Measurements from ENCODE around the gene KCNJ12. TPM values are rescaled to one million over a fixed set of nuclear protein-coding genes. Genes with fewer than 3 reads are reported as not detected.
"Not testable (repeated sequence)": the region's sequence is repeated elsewhere in the genome, so short reads cannot be mapped to it uniquely, and the experiment has no call there.

KCNJ12 gene
- total and polyA plus RNA-seq, 9 donors, result 5.7 to 12.2 (median 9.2) TPM

GRCh38 chr17:21348926-21349261 lies 27.3 kb upstream of the KCNJ12 start:
- not testable (repeated sequence) for H3K27me3 ChIP-seq (ENCODE audit: control insufficient read depth, insufficient read depth, low read length); H3K27ac ChIP-seq (ENCODE audit: low read length); H3K4me1 ChIP-seq (ENCODE audit: control insufficient read depth, insufficient read depth, low read length); DNase-seq; H3K9me3 ChIP-seq (replicated peaks; ENCODE audit: control insufficient read depth, low read depth, low read length); H3K4me3 ChIP-seq (ENCODE audit: low read length); H3K36me3 ChIP-seq (ENCODE audit: control insufficient read depth, insufficient read depth, low read length)
- WGBS (ENCODE audit: insufficient coverage), result no CpG with 5 or more reads among the region's 7 CpGs

- H3K4me3 ChIP-seq (ENCODE audit: low read length); H3K9me3 ChIP-seq (replicated peaks; ENCODE audit: control insufficient read depth, low read depth, low read length); H3K4me1 ChIP-seq (ENCODE audit: control insufficient read depth, insufficient read depth, low read length); H3K27me3 ChIP-seq (ENCODE audit: control insufficient read depth, insufficient read depth, low read length); H3K36me3 ChIP-seq (ENCODE audit: control insufficient read depth, insufficient read depth, low read length); DNase-seq; H3K27ac ChIP-seq (ENCODE audit: low read length): not testable (repeated sequence)
- WGBS (ENCODE audit: insufficient coverage), result 50% methylated on average over 1 of the region's 6 CpGs
These were observed 26.7 kb upstream of the KCNJ12 start for GRCh38 chr17:21349358-21350050.

GRCh38 chr17:21350495-21350894 lies 25.7 kb upstream of the KCNJ12 start:
- H3K27me3 ChIP-seq (ENCODE audit: control insufficient read depth, insufficient read depth, low read length); H3K4me1 ChIP-seq (ENCODE audit: control insufficient read depth, insufficient read depth, low read length); H3K4me3 ChIP-seq (ENCODE audit: low read length); DNase-seq; H3K27ac ChIP-seq (ENCODE audit: low read length); H3K36me3 ChIP-seq (ENCODE audit: control insufficient read depth, insufficient read depth, low read length); H3K9me3 ChIP-seq (replicated peaks; ENCODE audit: control insufficient read depth, low read depth, low read length): not testable (repeated sequence)
- WGBS (ENCODE audit: insufficient coverage), result no CpG with 5 or more reads among the region's 19 CpGs

DNA sequence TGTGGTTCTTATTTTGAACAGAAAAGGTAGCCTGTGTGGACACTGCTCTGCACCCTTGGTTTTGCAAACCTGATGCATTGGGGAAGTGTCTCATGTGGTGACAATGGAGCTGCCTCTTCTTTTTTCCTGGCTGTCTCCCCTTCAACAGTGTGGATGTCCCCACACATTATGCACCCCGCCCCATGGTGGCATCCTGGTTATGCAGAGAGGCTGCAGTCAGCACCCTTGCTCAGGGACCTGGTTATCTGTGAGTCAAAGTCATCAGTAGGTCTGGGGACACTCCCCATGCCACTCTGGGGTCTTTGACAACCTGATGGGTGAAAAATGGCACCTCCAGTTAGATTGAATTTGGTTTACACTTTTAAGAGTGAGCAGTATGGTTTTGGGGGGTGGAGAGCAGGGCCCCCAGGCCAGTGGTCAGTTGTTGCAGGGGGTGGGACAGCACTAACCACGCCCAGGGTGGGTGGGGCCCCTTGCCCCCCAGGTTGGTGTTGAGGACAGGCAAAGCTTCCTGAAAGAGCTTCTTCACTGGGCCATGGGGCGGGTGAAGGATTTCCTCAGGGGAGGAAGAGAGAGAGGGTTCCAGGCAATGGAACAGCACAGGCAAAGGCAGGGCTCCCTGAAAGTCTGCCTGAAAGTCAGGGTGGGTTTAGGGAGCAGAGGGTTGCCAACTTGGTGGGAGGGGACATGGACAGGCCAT lies 24.6 kb upstream of the KCNJ12 start:
- Histone ChIP-seq H3K4me3 (ENCODE audit: low read length) (no peak overlapping the region), H3K27me3 (ENCODE audit: control insufficient read depth, insufficient read depth, low read length) (no peaks in the 10 kb centered on the region), H3K4me1 (ENCODE audit: control insufficient read depth, insufficient read depth, low read length) (no peaks in the 10 kb centered on the region), H3K9me3 (replicated peaks; ENCODE audit: control insufficient read depth, low read depth, low read length) (no peaks in the 10 kb centered on the region), H3K36me3 (ENCODE audit: control insufficient read depth, insufficient read depth, low read length) (no peaks in the 10 kb centered on the region), H3K27ac (ENCODE audit: low read length) (no peak overlapping the region)
- WGBS (ENCODE audit: insufficient coverage), result 36% methylated on average over 2 of the region's 3 CpGs
- DNase-seq, result no peak

- WGBS (ENCODE audit: insufficient coverage), result 92% methylated on average over 21 of the region's 23 CpGs
- Histone ChIP-seq H3K9me3 (replicated peaks; ENCODE audit: control insufficient read depth, low read depth, low read length) (no peaks in the 10 kb centered on the region), H3K27ac (ENCODE audit: low read length) (no peak overlapping the region)
These were observed 23.8 kb upstream of the KCNJ12 start for GRCh38 chr17:21352221-21352980.

DNA sequence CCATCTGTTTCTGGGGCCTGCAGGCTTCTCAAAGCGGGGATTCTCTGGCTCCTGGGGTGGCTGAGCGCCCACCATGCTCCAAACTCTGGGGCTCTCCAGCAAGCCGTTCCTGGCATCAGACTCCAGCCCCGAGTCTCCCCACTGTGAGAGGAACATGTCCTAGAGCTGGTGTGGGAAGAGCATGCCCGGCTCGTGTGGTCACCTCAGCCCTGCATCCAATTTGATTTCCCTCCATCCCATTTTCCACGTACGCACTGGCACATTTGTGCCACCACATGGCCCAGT lies 23.2 kb upstream of the KCNJ12 start:
- no peaks in the 10 kb centered on the region for H3K27me3 ChIP-seq (ENCODE audit: control insufficient read depth, insufficient read depth, low read length)
- 88% methylated on average over 6 of the region's 8 CpGs for WGBS (ENCODE audit: insufficient coverage)
- DNase-seq, result no peak
- H3K4me1 ChIP-seq (ENCODE audit: control insufficient read depth, insufficient read depth, low read length), result peaks cover 9% of the 10 kb centered on the region
- H3K27ac ChIP-seq (ENCODE audit: low read length), result no peak overlapping the region
- H3K4me3 ChIP-seq (ENCODE audit: low read length), result no peak overlapping the region
- no peaks in the 10 kb centered on the region for H3K9me3 ChIP-seq (replicated peaks; ENCODE audit: control insufficient read depth, low read depth, low read length)
- H3K36me3 ChIP-seq (ENCODE audit: control insufficient read depth, insufficient read depth, low read length), result no peaks in the 10 kb centered on the region

More at GRCh38 chr17:21352221-21352980, 23.8 kb upstream of the KCNJ12 start:
- H3K4me3 ChIP-seq (ENCODE audit: low read length), result no peak overlapping the region
- no peaks in the 10 kb centered on the region for H3K27me3 ChIP-seq (ENCODE audit: control insufficient read depth, insufficient read depth, low read length)
- H3K4me1 ChIP-seq (ENCODE audit: control insufficient read depth, insufficient read depth, low read length), result peaks cover 4% of the 10 kb centered on the region
- no peak for DNase-seq
- H3K36me3 ChIP-seq (ENCODE audit: control insufficient read depth, insufficient read depth, low read length), result no peaks in the 10 kb centered on the region

GRCh38 chr17:21353326-21354010 lies 22.7 kb upstream of the KCNJ12 start:
- H3K36me3 ChIP-seq (ENCODE audit: control insufficient read depth, insufficient read depth, low read length), result no peaks in the 10 kb centered on the region
- H3K4me1 ChIP-seq (ENCODE audit: control insufficient read depth, insufficient read depth, low read length), result peaks cover 13% of the 10 kb centered on the region
- no peak overlapping the region for H3K4me3 ChIP-seq (ENCODE audit: low read length)
- 78% methylated on average over 8 of the region's 13 CpGs for WGBS (ENCODE audit: insufficient coverage)
- no peaks in the 10 kb centered on the region for H3K27me3 ChIP-seq (ENCODE audit: control insufficient read depth, insufficient read depth, low read length)
- no peaks in the 10 kb centered on the region for H3K9me3 ChIP-seq (replicated peaks; ENCODE audit: control insufficient read depth, low read depth, low read length)
- DNase-seq, result no peak
- no peak overlapping the region for H3K27ac ChIP-seq (ENCODE audit: low read length)

GRCh38 chr17:21354796-21355385 lies 21.3 kb upstream of the KCNJ12 start:
- Histone ChIP-seq H3K4me3 (ENCODE audit: low read length) (no peak overlapping the region), H3K27ac (ENCODE audit: low read length) (no peak overlapping the region), H3K4me1 (ENCODE audit: control insufficient read depth, insufficient read depth, low read length) (peaks cover 26% of the 10 kb centered on the region), H3K9me3 (replicated peaks; ENCODE audit: control insufficient read depth, low read depth, low read length) (no peaks in the 10 kb centered on the region), H3K36me3 (ENCODE audit: control insufficient read depth, insufficient read depth, low read length) (no peaks in the 10 kb centered on the region), H3K27me3 (ENCODE audit: control insufficient read depth, insufficient read depth, low read length) (peaks cover 1% of the 10 kb centered on the region)
- whole genome bisulfite sequencing (ENCODE audit: insufficient coverage), result 83% methylated on average over 10 of the region's 13 CpGs
- DNase-seq, result no peak

- 60% methylated on average over 1 of the region's 12 CpGs for WGBS (ENCODE audit: insufficient coverage)
- DNase-seq, result no peak
- Histone ChIP-seq H3K36me3 (ENCODE audit: control insufficient read depth, insufficient read depth, low read length) (no peaks in the 10 kb centered on the region), H3K9me3 (replicated peaks; ENCODE audit: control insufficient read depth, low read depth, low read length) (no peaks in the 10 kb centered on the region), H3K27me3 (ENCODE audit: control insufficient read depth, insufficient read depth, low read length) (peaks cover 3% of the 10 kb centered on the region), H3K4me3 (ENCODE audit: low read length) (no peak overlapping the region), H3K27ac (ENCODE audit: low read length) (no peak overlapping the region), H3K4me1 (ENCODE audit: control insufficient read depth, insufficient read depth, low read length) (peaks cover 28% of the 10 kb centered on the region)
These were observed 20.6 kb upstream of the KCNJ12 start for GRCh38 chr17:21355586-21355985.
